Peyer's patch (tissue), 4 donors: ENCODE measurements around the gene PGLYRP1.

Experiments used
- POLR2A ChIP-seq, 2 donors: fragments of 450-650 bp; IDR thresholded peaks; one replicate each; pipeline ENCODE4 v1.5.1; 2017; ENCODE audit warnings: antibody characterized with exemption in 2 of 2, mild to moderate bottlenecking in 2 of 2, moderate library complexity in 2 of 2
- TF ChIP-seq, protein P1 (sequence below), 6 experiments: fragments of 450-650 bp in 4 of 6; fragments of 200-600 bp in 2 of 6; sonication (generic) in 1 of 6; IDR thresholded peaks; one replicate each; pipeline ENCODE4 v1.5.1; 2017 to 2019; ENCODE audit warnings: antibody characterized with exemption in 6 of 6, mild to moderate bottlenecking in 3 of 6, moderate library complexity in 1 of 6

DNA sequence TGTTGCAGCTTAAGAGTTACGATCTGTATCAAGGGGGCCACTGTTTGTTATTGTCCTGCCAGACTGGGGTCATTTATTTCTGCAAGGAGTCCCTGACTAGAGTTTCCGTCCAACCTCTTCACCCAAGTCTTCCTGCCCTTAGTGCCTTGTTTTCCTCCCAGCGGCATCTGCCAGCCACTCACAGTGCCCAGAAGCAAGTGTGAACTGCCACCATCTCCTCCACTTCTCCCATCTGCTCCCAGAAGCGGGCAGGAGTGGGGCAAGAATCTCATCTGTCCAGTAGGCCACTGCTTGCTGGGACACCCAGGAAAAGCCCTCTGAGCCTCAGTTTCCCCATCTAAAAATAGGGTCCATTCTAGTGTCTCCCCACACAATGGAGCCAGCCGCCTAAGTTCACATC, 53.2 kb downstream of the PGLYRP1 start:
- TF ChIP-seq, protein P1, sequence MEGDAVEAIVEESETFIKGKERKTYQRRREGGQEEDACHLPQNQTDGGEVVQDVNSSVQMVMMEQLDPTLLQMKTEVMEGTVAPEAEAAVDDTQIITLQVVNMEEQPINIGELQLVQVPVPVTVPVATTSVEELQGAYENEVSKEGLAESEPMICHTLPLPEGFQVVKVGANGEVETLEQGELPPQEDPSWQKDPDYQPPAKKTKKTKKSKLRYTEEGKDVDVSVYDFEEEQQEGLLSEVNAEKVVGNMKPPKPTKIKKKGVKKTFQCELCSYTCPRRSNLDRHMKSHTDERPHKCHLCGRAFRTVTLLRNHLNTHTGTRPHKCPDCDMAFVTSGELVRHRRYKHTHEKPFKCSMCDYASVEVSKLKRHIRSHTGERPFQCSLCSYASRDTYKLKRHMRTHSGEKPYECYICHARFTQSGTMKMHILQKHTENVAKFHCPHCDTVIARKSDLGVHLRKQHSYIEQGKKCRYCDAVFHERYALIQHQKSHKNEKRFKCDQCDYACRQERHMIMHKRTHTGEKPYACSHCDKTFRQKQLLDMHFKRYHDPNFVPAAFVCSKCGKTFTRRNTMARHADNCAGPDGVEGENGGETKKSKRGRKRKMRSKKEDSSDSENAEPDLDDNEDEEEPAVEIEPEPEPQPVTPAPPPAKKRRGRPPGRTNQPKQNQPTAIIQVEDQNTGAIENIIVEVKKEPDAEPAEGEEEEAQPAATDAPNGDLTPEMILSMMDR (IDR thresholded peaks at IDR 0.05) = no peak
- no peak for TF ChIP-seq POLR2A (IDR thresholded peaks at IDR 0.05)
